ENCODE data around the gene MCAT.
"Not testable (repeated sequence)": the region's sequence is repeated elsewhere in the genome, so short reads cannot be mapped to it uniquely, and the experiment has no call there.

Gene MCAT

DNA sequence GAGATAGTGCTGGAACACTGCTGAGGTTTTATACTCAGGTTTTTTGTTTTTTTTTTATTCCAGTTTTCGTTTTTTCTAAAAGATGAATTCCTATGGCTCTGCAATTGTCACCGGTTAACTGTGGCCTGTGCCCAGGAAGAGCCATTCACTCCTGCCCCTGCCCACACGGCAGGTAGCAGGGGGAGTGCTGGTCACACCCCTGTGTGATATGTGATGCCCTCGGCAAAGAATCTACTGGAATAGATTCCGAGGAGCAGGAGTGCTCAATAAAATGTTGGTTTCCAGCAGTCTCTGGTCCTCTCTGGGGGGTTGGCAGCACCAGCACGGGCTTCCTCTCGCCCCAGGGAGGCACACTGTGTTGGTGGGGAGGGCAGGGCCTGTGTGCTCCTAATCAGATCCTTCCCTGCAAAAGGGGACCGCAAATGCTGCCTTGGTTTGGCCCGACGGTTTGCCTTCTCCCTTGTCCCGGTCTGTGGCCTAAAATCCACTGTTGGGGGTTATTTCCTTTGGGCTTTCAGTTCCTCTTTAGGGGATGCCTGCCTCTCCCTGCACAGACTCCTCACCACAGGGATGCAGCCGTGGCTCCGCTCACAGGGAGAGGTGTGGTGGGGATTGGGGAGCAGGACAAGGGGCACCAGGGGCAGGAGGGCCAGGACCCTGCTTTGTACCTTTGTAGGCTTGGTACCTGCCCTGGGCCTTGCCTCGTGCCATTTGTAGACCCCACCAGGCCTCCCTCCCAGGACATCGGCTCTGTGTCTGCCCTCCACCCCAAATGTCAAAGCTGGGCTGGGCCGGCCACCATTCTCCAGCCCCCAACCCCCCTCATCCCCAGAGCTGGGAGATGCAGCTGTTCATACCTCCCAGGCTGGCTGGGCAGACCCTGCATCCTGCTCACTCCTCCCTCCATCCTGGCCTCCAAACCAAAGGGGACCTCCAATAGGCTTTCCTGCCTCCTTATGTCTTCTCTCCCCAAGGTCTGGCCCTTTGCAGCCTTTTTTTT, 13.5 kb downstream of the MCAT start:
- intact Hi-C loops (cut with DNase I), result no loop called here
- DNase-seq, result peak in 1 of 10 donors; percentile 61

DNA sequence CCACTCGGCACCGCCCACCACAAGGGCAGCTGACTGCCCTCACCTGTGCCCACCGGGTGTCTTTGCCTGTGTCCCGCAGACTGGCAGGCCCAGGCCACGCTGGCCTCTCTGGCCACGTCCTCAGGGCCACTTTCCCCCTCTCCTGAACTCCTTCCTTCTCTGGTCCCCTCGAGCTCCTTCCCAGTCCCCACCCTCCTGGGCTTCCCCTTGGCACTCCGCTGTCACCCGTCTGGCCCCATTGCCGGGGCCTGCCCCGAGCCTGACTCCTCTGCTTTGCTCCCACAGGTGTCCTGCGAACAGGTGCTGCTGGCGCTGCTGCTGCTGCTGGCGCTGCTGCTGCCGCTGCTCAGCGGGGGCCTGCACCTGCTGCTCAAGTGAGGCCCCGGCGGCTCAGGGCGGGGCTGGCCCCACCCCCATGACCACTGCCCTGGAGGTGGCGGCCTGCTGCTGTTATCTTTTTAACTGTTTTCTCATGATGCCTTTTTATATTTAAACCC, 14.2 kb downstream of the MCAT start:
- peak in 1 of 10 donors; percentile 69 for DNase-seq
- intact Hi-C loops (cut with DNase I), result no loop called here

DNA sequence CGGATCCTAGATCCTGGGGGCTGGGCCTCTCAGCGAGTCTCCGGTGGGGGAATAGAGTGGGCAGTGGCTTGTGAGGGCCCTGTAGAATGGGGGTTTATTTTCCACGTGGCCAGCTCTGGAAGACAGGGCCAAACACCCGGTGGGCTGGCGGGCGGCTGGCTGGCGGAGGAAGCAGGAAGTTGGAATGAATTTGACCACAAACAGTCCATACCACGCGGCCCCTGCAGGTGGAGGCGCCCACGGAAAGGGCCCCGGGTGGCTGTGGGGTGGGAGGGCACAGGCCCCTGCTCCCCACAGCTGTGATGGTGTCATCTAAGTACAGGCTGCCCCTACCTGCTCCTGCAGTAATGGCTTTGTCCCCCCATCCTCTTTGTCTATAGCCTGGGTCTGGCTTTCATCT, 15.1 kb downstream of the MCAT start:
- intact Hi-C loops (cut with DNase I), result no loop called here
- DNase-seq, result peak in 1 of 10 donors; percentile 74

DNA sequence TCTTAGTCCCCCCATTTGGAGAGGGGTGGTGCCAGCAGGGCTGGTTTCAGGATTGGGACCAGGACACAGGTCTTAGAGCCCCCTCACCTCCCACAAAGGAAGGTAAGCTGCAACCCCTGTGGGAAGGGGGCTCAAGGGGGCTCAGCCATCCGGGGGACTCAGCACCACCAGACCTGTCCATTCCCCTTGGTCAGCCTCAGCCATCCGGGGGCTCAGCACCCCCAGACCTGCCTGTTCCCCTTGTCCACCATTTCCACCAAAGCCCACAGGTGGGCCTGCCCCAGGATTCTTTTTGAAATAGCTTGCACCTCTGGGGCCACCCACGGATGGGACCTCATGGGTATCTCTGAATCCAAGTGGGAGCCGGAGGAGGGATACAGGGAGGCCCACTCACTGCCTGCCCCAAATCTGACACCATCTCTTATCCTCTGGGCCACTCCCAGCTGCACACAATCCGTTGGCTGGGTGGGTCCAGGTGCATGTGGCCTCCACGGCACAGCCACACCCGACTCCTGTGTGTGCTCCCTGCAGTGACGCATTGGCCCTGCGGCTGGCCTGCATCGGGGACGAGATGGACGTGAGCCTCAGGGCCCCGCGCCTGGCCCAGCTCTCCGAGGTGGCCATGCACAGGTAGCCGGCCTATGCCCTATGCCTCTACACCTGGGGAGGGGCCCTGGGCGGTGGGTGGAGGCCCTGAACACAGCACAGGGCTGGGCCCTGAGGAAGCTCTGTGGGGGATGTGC, 15.9 kb downstream of the MCAT start:
- intact Hi-C loops (cut with DNase I), result no loop called here
- peak in 1 of 10 donors; percentile 79 for DNase-seq

DNA sequence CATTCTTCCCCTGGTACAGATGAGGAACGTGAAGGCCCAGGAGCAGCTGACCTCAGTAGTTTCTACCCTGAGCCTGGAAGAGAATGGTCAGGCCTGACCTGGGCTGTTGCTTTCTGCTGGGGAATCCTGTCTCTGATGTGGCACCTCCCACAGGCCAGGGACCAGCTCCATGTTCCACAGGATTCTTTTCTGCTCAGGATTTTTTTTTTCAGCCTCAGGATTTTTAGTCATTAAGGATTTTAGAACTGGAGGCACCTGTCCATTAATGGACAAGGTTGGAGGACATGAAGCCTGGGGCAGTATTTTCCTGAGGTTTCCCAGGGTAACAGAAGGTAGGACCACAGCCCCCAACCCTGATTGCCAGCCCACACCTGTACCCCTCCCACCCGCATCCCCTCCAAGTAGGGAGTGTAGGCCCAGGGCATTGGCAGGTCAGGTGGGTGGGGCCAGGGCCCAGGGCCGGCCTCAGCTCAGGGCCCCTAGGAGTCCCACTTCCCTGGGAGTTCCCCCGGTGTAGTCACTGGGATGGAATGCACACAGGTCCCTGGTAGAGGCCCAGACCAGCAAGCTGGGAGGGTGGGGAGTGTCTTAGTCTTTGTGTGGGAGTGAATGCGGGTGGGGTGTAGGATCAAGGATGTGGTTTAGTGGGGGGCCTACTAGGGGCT, 16.6 kb downstream of the MCAT start:
- DNase-seq, result no peak
- intact Hi-C loops (cut with DNase I), result no loop called here

DNA sequence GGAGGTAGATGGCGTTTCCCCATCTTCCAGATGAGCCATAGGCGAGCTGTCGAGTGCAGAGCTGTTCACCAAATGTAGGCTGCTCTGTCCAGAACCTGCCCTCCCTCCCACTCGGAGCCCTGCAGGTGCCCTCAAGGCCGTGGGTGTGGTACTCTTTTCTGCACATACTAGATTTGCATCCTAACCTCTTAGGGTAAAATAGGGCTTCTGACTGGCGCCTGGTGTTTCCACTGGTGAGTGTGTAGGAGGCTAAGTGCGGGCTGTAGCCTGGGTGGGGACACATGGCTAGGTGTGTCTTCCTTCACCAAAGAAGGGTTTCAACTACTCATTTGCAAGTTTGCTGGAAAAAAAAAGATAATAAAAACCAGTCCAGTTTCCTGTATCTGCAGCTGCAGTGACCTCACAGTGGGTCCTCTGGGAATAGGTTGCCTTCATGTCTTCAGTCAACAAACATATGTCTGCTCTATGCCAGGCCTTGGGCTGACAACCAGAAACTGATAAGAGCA, 24.2 kb downstream of the MCAT start:
- DNase-seq, result no peak
- intact Hi-C loops (cut with DNase I), result no loop called here

DNA sequence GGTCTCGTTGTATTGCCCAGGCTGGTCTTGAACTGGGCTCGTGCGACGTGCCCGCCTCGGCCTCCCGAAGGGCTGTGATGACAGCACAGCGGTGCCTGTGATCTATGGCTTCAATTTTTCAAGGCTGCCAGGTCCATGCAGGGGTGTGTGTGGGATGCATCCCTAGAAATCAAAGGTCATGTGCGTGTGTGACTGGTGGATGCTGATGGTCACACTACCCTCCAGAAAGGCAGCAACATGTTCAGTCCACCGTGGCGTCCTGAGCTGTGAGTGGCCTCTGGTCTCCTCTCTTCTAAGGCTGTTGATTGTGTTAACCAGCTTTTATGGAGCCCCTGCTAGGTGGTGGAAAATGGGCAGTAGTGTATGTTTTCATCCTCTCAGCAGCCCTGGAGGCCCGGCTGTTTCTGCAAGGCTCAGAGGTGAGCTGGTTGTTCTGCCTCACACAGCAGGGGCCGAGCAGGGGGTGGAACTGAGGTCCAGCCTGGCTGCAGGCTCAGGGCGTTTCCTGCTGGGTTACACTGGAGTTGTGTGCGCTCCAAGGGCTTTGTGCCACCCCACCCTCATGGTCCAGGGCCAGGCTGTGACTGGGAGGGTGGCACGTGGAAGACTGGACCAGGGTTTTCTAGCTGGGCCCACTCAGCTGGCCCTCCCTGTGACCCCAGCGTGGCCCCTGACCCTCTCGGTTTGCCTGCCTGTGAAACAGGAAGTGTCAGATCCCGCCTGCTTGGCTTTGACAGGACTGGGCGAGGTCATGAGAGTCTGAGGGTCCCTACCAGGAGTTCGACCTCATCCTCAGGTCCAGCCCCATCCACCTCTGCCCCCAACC, 25.0 kb downstream of the MCAT start:
- intact Hi-C loops (cut with DNase I), result no loop called here
- DNase-seq, result peak in 1 of 10 donors; percentile 65

DNA sequence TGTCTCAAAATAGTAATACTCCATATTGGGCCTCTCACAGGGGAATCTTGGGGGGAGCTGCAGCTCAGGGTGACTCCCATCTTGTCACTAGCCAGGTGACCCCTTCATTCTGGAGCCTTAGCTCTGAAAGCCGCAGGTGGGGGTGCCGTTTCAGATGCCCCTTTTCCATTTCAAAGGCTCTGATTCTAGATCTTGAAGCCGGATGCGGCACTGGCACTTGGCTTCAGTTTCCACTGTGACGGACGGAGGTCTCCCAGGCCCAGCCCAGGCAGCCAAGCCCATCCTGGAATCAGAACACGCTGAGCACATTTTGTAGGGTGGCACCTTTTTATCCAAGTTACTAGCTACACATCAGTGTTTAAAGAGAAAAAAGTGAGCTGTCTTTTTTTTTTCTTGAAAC, 26.3 kb downstream of the MCAT start:
- intact Hi-C loops (cut with DNase I), result no loop called here
- no peak for DNase-seq

DNA sequence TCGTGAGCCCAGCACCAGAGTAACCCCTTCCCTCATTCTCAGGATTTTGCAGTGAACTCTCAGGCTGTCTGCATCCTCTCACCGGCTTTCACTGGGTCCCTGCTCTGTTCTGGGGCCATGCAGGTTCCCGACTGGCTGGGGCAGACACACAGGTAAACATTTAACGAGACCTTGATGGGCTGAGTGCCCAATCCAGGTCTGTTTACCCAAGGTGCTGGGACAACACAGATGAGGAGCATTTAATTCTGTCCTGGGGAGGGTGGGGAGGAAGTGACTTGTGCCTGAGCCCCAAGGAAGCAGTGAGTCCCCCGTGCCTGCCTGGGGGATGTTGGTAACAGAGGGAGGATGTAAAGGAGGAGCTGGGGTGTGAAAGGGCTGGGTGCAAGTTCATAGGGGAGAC, 28.2 kb downstream of the MCAT start:
- intact Hi-C loops (cut with DNase I), result no loop called here
- no peak for DNase-seq

DNA sequence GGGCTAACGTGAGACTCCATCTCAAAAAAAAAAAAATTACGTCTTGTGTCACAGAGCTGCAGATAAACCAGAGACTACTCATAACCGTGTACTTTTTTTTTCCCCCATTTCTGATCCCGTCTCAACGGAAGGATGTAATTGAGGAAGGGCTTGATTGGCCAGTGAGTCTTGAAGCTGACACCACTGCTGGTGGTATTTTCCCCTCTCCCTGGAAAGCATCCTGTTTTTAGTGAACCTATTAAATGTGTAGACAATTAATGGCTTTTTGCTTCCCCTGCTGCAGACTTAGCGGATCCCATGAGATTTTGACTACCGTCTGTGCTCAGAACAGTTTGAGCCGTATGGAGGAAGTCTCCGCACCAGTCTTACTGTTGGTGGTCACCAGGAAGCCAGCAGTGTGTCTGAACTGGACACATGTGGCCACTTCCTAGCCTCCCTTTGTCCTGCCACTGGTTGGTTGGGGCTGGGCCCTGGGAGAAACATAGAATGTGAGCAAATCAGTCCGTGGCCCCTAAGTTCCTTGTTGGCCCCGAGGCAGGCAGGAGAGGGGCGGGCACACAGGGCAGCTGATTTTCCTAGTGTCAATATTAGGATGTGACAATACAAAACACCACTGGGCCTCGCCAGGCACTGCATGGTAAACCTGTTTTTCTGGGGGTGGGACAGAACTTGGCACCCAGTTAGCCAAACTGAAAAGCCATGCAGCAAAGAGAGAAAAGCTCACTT, 29.5 kb downstream of the MCAT start:
- intact Hi-C loops (cut with DNase I), result no loop called here
- DNase-seq, result peak in 1 of 10 donors; percentile 68

DNA sequence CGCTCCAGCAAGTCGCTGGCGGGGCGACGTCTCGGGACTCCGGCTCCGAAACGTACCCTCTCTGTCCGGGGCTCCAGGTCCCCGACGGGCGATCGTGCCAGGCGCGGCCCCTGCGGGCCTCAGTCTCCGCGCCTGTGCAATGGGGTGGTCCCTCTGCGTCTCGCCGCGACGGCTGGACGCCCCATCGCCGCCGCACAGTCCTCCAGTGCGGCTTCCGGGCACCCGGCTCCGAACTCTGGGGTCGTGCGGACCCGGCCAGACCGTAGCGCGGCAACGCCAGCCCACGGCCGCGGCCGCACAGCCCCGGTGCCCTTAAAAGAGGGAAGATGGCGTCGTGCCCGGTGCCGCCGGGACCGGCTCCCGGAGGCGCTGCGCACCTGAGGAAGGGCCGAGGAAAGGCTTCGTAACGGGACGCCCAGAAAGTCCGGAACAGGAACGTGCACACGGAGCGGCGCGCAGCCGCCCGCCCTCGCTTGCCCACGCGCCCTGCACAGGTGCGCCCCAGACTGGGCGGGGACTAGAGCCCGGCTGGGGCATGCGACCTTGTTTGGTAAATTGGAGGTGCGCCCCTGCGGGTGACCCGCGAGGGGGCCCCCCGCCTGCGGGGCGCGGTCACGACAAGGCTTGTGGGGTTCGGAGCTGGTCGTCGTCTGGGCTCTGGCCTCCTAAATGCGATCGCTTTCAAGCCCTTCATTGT, 32.1 kb downstream of the MCAT start:
- intact Hi-C loops (cut with DNase I), result no loop called here
- no peak for DNase-seq

DNA sequence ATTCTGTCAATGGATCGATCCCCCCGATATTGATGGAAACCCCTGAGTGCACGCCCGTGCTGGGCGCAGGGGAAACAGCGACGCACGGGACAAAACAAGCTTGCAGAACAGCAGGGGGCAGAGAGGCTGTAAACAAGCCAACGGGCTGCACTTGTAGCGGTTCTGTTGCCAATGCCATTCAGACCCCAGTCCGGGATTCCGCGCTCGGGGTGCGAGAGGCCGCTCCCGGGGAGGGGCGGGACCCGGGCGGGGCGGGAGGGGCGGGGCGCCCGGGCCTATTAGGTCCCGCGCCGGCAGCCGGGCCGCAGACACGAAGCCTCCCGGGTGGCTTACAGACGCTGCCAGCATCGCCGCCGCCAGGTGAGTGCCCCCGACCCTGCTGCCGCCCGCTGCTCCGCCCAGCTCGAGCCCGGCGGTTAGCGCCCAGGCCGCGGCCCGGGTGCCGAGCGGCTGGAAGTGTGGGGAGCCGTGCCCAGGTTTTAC, 32.7 kb downstream of the MCAT start, which contains the start of gene BIK:
Gene BIK, plus strand, starts transcription at position 307 of the 483 bp plus-strand sequence. CDS start 13,273 bp downstream, outside the sequence.
- intact Hi-C loops (cut with DNase I), result no loop called here
- peak in 3 of 10 donors; percentile 13 to 25 (median 16) for DNase-seq

DNA sequence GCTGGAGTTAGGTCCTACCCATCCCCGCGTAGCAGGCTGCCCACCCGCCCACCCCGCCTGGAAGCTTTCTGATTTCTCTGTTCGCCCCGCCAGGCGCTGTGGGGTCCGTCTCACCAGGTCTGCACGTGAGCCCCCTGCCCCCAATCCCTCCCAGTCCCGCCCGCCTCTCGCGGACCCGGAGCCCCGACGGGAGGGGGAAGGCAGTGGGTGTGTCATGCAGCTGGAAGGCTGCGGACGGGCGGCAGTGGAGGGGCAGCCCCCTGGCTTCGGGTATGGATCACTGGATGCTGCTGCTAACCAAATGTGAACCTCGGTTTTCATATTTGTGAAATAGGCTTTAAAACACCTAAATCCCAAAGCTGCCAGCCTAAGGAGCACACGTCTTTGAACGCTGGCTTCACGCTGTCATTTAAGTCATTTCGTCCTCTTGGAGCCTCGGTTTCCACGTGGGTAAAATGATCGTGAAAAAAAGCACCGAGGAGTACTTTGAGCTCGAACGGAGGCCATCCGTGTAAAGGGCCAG, 33.2 kb downstream of the MCAT start:
- DNase-seq, result no peak
- intact Hi-C loops (cut with DNase I), result no loop called here

DNA sequence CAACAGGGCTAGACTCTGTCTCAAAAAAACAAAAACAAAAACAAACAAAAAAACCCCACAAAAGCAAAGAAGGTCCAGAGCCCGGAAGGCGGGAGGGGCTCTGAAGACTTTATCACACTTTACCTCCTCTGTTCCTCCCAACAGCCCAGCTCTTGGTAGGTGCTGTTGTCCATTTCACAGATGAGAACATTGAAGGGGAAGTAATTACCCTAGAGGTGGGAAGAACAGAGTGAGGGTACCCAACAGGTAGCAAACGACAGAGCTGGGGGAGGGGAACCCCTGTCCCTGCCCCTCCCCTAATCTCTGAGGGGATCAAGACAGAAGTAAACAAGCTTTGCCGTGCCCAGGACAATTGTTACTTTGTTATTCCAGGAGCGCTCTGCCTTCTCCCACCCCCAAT, 33.7 kb downstream of the MCAT start:
- intact Hi-C loops (cut with DNase I), result no loop called here
- DNase-seq, result no peak

DNA sequence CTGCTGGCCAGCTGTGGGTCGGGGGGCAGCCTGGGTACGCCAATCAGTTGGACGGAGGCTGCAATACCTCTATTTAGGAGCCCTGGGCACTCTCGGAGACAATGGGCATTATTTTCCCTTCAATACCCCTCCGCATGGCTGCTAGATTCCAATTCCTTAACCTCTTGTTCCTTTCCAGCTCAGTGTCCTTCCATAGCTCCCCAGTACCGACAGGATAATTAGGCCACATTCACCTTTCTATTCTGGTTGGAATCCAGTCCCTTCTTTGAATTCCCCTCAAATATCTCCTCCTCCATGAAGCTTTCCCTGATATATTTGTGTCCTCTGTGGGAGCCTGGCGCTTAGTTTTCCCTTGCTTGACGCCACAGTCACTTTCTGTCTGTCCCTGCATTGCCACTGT, 36.9 kb downstream of the MCAT start:
- intact Hi-C loops (cut with DNase I), result no loop called here

DNA sequence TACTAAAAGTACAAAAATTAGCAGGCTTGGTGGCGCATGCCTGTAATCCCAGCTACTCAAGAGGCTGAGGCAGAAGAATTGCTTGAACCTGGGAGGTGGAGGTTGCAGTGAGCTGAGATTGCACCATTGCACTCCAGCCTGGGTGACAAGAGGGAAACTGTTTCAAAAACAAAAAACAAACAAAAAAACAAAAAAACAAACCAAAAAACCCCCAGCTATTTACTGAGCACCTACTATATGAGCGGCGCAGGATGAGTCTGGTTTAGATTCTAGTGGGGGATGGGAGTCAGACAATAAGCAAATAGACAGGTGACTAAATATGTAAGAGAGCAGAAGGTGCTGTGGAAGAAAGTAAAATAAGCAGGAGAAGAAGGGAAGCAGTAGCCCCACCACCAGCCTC, 38.2 kb downstream of the MCAT start:
- intact Hi-C loops (cut with DNase I); DNase-seq: not testable (repeated sequence)

More for the DNA sequence above, 36.9 kb downstream of the MCAT start:
- DNase-seq, result no peak

DNA sequence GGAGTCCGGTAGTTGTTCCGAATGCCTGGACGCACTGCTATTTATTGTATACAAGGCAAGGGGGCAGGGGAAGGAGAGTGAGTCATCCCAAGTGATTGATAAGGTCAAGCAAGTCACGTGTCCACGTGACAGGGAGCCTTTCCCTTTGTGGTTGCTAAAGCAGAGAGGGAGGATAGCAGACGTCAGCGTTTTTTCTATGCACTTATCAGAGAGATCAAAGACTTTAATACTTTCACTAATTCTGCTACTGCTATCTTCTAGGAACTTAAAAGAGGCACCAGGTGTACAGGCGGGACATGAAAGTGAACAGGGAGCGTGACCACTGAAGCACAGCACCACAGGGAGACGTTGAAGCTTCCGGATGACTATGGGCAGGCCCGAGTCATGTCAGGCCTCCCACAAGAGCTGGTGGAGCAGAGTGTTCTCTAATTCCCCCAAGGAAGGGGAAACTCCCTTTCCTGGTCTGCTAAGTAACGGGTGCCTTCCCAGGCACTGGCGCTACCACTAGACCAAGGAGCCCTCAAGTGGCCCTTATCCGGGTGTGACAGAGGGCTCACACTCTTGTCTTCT, 39.1 kb downstream of the MCAT start:
- DNase-seq; intact Hi-C loops (cut with DNase I): not testable (repeated sequence)
